Activated naive CD4-positive, alpha-beta T cell (primary cell): ENCODE data around the gene PRKN.

Source experiments
- DNase-seq, 4 experiments: peaks; one replicate each; lab custom pipeline; 2025; lab: John Stamatoyannopoulos, UW

The PRKN gene

DNA sequence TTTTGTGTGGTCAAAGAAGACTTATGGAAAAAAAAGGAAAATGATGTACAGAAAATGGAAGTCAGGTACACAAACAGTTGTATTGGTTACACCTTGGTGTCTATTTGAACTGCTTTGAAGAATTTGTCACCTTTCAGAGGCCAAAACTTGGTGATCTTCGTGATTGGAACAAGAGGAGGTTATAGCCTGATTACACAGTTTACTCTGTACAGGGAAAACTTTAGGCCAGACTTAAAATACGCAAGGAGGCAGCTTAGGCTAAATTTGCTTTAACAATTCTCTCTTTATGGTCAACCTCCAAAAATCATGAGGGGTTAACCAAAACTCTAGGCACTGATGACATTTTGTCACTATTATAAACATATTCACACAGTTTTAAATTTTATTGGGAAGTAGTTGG lies 353.7 kb downstream of the PRKN start:
- no peak for DNase-seq

GRCh38 chr6:162373192-162373591 lies 354.4 kb downstream of the PRKN start:
- no peak for DNase-seq

DNA sequence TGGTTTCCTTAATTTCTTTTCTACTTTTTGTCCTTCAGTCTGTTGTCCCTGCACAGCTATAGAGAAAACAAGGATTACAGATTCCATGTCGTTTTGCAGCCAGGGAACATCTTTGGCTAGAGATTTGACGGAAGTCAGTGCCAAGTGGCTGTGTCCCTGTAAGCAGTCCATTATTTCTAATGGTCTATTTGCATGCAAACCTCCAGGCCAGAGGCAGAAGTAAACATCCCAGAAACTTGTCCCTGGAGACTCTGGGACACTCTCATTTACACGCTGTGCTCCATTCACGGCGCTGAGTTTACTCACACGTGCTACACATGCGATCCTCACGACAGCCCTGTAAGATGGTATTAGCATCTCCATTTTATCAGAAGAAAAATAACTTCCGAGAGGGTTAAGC lies 355.5 kb downstream of the PRKN start:
- no peak for DNase-seq

- DNase-seq = no peak
Observed at GRCh38 chr6:162371121-162371520, 356.4 kb downstream of the PRKN start.

- DNase-seq = no peak
Observed at GRCh38 chr6:162369091-162369490, 358.5 kb downstream of the PRKN start.

DNA sequence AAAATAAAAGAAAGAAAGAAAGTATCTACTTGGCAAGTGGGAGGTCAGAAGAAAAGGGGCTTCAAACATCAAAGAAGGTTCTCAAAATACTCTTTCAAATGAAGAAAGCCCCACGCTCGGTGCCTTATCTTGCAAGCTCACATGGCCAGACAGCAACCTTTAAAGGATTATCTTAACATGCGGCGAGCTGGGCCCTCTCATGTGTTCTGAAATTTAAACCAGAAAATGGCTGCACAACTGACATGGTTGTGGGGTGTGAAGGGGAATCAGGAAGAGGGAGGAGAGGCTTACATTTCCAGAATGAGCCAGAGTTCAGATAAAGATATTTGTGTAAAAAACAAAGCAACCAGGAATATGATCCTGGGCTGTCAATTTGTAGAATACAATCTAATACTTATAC lies 363.1 kb downstream of the PRKN start:
- no peak for DNase-seq

GRCh38 chr6:162363757-162364156 lies 363.8 kb downstream of the PRKN start:
- DNase-seq = no peak

DNA sequence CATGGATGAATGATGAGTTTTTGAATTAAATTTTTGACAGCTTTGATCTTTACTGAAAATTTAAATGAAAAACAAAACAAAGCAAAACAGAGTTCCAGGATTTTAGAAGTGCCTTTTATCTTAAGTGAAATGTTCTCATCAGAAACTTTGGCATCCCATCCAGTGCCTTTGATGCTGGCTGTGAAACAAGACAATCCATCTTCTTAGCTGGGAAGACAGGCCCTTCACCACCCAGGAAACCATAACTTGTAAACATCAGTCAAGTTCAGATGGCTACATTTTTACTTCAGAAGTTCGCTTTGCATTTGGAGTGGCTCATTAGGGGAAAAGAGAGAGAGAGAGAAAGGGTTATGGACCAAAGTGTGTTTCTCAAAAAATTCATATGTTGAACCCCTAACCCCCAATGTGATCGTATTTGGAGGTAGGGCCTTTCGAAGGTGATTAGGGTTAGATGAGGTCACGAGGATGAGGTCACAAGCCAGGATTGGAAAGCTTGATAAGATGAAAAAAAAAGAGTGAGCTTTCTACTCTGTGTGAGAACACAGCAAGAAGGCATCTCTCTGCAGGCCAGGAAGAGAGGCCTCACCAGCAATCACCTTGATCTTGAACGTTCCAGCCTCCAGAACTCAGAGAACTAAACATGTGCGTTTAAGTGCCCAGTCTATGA lies 366.5 kb downstream of the PRKN start:
- no peak for DNase-seq

DNA sequence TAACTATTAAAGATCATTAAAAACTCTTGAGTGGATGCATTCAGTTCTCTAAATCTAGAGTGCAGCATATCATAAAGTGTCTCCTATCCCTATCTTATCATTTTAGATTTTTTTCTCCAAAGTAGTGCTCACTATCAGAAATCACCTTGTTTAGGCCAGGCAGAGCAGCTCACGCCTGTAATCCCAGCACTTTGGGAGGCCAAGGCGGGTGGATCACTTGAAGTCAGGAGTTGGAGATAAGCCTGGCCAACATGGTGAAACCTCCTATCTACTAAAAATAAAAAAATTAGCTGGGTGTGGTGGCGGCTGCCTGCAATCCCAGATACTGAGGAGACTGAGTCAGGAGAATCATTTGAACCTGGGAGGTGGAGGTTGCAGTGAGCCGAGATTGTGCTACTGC lies 368.9 kb downstream of the PRKN start:
- DNase-seq = no peak

DNA sequence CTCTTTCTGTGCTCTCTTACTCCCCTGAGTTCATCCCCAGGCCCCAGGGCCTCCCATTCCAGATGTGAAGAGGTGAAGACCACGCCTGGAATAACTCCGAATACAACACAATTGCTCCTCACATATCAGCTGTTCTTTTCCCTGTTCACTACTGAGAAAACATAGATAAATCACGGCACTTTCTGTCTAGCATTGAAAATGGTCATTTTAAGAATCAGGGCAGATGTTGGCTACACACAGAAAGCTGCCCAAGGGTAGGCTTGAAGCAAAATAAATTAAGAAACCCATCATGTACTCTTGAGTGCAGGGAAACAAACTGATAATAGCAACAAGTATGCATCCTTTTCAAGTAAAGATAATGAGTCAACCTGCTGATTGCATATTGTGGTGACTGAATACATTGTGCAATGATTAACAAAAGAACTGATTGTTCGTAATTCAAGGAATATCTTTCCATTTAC lies 382.5 kb downstream of the PRKN start:
- no peak for DNase-seq

- DNase-seq = no peak
Observed at GRCh38 chr6:162344646-162345010, 382.9 kb downstream of the PRKN start.

GRCh38 chr6:162343936-162344645 lies 383.5 kb downstream of the PRKN start:
- no peak for DNase-seq

DNA sequence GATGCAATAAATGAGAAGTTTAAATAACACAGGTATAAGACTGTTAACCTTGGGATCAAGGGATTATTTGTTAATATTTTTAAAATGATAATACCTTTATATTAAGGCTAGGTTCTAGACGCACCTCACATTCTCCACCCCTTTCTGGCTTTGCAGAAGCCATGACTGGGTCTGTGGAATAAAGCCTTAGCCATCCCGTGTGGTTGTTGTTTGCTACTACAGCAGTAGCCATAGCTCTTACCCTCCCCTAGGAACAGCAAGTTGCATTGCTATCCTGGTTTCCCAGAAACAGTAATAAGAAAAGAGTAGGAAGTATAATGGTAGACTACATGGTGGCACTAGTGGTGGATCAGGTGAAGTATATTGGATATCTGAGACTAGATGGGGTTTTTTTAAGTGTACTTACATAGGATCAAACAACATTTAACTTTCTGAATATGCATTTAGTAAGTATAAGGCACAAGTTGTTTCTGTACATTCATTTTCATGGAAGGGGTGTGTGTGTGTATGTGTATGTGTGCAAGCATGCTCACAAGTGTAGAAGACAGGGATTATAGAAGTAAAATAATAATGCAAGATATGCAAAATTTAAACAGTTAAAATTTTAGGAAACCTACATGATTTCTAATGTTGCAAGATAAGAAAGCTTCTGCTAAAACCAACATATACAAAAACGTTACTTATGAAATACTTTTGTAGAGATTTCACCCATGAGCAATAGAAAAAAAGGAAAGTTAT lies 384.2 kb downstream of the PRKN start:
- DNase-seq = no peak

- DNase-seq = no peak
Observed at GRCh38 chr6:162337412-162337811, 390.2 kb downstream of the PRKN start.

DNA sequence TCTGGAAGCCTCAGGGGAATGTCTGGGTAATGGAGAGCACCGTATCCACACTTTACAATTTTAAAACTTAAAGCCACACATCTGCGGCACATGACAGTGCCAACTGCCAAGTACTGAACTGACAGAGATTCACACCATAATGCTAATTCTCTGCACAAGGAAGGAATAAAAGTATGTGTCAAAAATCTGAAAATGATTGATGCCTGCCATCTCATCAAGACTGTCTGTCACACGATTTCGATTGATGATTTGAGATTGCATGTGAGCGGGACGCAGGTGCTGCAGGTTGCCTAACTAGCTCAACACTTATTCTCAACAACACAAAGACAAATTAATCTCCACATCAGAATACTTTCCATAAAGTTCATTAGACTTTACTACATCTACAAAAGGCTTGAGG lies 391.2 kb downstream of the PRKN start:
- DNase-seq = no peak

DNA sequence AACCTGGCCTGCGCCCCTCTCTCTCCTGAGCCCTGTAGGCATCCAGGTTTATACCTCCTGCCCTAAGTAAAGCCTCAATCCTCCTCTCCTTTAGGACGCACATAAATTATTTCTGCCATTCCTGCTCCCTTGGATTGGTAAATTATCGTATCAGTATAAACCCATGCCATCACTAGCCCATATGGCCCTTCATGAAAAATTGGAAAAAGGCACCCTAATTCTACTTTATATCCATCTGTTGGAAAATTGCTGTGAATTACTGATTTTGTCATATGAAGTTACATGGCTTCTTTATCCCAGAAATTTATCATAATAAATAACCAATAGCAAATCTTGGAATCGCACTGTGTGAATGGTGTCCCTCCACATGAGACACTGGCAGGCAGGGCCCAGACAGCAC lies 395.2 kb downstream of the PRKN start:
- DNase-seq = no peak

- DNase-seq = no peak
Observed at GRCh38 chr6:162331911-162332310, 395.7 kb downstream of the PRKN start.

- no peak for DNase-seq
Observed at GRCh38 chr6:162325826-162326225, 401.7 kb downstream of the PRKN start.

GRCh38 chr6:162325051-162325450 lies 402.5 kb downstream of the PRKN start:
- no peak for DNase-seq

DNA sequence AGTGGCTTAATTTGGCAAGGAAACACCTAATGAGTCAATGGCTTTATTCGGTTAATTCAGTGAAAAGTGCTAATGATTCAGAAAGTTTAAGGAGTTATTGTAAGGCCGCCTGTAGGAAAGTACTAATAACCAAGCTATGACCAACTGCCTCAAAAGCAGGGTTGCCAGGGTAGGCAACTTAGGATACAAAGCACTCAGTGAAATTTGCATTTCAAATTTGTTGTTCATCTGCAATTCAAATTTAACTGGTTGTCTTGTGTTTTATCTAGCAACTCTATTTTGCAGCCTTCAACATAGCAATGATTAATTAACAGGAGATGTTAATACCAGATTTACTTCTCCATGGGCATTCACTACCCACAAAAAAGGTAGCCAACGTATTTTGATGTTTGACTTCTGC lies 412.3 kb downstream of the PRKN start:
- no peak for DNase-seq

DNA sequence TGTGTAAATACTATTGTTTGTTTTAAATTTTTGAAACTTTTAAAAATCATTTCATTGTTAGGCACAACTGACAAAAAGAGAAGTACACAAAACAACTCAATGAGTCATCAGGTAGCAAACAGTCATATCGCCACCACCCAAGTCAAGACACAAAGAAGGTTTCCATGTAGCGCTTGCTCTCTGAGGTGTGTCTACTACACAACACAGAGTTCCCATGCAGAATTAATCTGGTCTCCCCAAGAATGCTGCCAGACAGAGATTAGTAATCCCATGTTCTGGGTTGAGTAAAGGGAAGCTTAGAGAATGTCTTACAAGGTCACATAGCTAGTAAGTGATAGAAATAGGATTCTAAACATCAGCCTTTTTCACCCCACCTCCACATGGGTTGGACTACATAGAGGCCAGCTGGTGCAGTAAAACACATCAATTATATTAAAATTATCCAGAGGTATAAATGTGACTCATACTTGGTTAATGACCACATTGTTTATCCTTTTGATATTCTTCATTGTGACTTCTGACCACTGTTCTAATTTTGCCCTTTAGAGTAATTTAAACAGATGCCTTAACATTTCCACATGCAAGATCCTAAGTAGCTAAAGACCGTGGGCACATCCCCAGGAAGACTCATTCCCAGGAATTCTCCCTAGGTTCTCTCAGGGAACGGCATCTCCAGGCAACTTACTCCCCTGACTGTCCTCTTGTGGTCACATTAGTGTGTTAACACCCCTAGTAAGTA lies 413.5 kb downstream of the PRKN start:
- DNase-seq = no peak

GRCh38 chr6:162307865-162308264 lies 419.7 kb downstream of the PRKN start:
- no peak for DNase-seq

DNA sequence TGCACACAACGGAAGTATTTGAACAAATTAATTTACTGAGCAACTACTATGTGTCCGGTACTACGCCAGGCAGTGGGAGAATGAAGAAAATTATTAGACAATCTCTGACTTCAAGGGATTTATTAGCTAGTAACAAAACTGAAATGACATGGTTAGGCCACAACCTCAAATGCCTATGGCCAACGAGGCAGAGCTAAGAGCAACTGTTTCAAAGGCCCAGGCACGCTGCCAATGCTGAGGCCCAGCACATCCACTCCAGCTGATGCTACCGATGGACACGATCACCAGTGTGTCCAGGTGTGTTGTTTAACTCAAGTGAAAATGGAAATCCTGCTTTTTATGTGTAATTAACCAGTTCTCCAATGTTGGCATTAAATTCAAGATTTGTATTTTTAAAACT lies 420.9 kb downstream of the PRKN start:
- DNase-seq = no peak
